ENCODE measurements around the gene CXADR. TPM values are rescaled to one million over a fixed set of nuclear protein-coding genes. Genes with fewer than 3 reads are reported as not detected.
A peak's percentile ranks its signal among the peaks of the same experiment; 100 is the strongest.

CXADR gene
- total and polyA plus RNA-seq, 4 donors = 8.5 to 46.4 (median 26.5) TPM

DNA sequence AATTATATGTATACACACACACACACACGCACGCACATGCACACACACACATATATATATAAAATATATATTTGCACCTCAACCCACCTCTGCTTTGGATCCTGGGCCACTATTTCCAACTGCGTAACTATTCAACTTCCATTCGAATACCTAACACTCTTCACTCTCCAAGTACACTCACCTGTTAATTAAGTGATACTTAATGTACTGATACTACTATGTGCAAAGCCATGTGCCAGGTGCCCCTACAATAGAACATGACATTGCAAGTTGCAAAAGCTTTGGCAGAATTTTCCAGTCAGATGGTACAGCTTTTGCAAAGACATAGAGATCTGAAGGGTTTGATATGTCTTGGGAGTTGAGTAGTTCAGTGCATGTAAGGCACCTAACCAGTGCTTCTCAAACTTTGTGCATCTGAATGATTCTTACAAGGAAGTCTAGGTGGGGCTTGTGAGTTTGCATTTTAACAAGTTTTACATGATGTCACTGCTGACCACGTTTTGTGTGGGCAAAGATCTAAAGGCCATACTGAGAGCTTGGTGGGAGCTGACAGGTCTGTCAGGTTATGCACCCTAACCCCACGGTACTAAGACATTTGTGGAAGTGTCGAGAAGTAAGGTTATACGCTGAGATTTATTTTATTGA, 7.2 kb downstream of the CXADR start:
- Histone ChIP-seq H3K4me1 (ENCODE audit: control insufficient read depth in 4 of 4, insufficient read depth in 4 of 4, low read length in 3 of 4) (peaks cover 2 to 43% (median 21%) of the 10 kb centered on the region in 4 donors), H3K9me3 (ENCODE audit: control insufficient read depth in 4 of 4, low read length in 3 of 4) (no peaks in the 10 kb centered on the region), H3K4me3 (ENCODE audit: low read depth in 1 of 3, low read length in 3 of 3) (no peak overlapping the region), H3K27ac (ENCODE audit: low read depth in 1 of 2, low read length in 2 of 2) (no peak overlapping the region), H3K27me3 (ENCODE audit: control insufficient read depth in 4 of 4, insufficient read depth in 4 of 4, low read length in 3 of 4) (no peaks in the 10 kb centered on the region), H3K36me3 (ENCODE audit: control insufficient read depth in 4 of 4, insufficient read depth in 3 of 4, low read depth in 1 of 4, low read length in 3 of 4) (no peaks in the 10 kb centered on the region), H3K9ac (ENCODE audit: low read depth in 1 of 2, low read length in 2 of 2) (no peak overlapping the region)
- TF ChIP-seq, protein P1, sequence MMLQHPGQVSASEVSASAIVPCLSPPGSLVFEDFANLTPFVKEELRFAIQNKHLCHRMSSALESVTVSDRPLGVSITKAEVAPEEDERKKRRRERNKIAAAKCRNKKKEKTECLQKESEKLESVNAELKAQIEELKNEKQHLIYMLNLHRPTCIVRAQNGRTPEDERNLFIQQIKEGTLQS (IDR thresholded peaks at IDR 0.05) = no peak
- TF ChIP-seq HNF4A (conservative IDR thresholded peaks at IDR 0.05) (no peak), NR2F2 (IDR thresholded peaks at IDR 0.05) (no peak), EGR1 (IDR thresholded peaks at IDR 0.05; ENCODE audit: low read depth in 2 of 2) (no peak), JUND (IDR thresholded peaks at IDR 0.05) (no peak), RAD21 (IDR thresholded peaks at IDR 0.05) (no peak), RXRA (IDR thresholded peaks at IDR 0.05) (no peak), REST (IDR thresholded peaks at IDR 0.05) (no peak), SP1 (IDR thresholded peaks at IDR 0.05) (no peak), YY1 (IDR thresholded peaks at IDR 0.05) (no peak), GABPA (IDR thresholded peaks at IDR 0.05 in 1 of 2, conservative IDR thresholded peaks at IDR 0.05 in 1 of 2) (no peak), MAX (IDR thresholded peaks at IDR 0.05) (no peak), FOXA1 (IDR thresholded peaks at IDR 0.05) (no peak), HNF4G (IDR thresholded peaks at IDR 0.05) (no peak)
- TF ChIP-seq, protein P2, sequence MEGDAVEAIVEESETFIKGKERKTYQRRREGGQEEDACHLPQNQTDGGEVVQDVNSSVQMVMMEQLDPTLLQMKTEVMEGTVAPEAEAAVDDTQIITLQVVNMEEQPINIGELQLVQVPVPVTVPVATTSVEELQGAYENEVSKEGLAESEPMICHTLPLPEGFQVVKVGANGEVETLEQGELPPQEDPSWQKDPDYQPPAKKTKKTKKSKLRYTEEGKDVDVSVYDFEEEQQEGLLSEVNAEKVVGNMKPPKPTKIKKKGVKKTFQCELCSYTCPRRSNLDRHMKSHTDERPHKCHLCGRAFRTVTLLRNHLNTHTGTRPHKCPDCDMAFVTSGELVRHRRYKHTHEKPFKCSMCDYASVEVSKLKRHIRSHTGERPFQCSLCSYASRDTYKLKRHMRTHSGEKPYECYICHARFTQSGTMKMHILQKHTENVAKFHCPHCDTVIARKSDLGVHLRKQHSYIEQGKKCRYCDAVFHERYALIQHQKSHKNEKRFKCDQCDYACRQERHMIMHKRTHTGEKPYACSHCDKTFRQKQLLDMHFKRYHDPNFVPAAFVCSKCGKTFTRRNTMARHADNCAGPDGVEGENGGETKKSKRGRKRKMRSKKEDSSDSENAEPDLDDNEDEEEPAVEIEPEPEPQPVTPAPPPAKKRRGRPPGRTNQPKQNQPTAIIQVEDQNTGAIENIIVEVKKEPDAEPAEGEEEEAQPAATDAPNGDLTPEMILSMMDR (IDR thresholded peaks at IDR 0.05; ENCODE audit: low read depth, low read length, missing input control) = no peak
- no peak for DNase-seq (ENCODE audit: low spot score)
- WGBS = 84% methylated on average over 8 of the region's 8 CpGs

DNA sequence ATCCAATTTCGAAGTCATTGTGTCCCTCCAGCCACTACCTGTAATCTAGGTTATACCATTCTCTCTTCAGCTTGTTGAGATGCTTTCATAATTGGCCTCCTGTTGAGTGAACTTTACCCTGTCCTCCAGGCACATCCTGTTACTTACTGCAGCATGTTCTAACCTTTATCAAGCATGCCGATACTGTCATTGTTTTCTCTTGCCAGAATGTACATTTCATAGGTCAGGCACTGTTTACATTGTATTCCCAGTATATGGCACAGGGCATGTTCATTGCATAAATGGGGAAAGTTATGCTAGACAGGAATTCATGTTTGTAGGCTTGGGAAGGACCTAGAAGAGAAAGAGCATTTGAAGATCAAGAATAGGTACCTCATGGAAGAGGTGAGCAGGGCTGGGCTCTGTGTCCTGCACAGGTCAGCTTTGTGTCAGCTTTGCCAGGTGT, 10.2 kb downstream of the CXADR start:
- H3K27ac ChIP-seq (ENCODE audit: low read depth in 1 of 2, low read length in 2 of 2) = peak overlapping the region; percentile 80 to 87
- TF ChIP-seq SP1 (IDR thresholded peaks at IDR 0.05) (peak; percentile 97), RXRA (IDR thresholded peaks at IDR 0.05) (peak; percentile 86 to 94), REST (IDR thresholded peaks at IDR 0.05) (no peak), JUND (IDR thresholded peaks at IDR 0.05) (peak; percentile 72 to 86), HNF4A (conservative IDR thresholded peaks at IDR 0.05) (peak; percentile 96), HNF4G (IDR thresholded peaks at IDR 0.05) (peak; percentile 93), EGR1 (IDR thresholded peaks at IDR 0.05; ENCODE audit: low read depth in 2 of 2) (no peak), NR2F2 (IDR thresholded peaks at IDR 0.05) (peak; percentile 69), MAX (IDR thresholded peaks at IDR 0.05) (peak; percentile 92), YY1 (IDR thresholded peaks at IDR 0.05) (peak; percentile 68), ZBTB33 (IDR thresholded peaks at IDR 0.05) (peak; percentile 66), RAD21 (IDR thresholded peaks at IDR 0.05) (peak; percentile 37 to 64)

More for the DNA sequence above, 10.2 kb downstream of the CXADR start:
- H3K4me1 ChIP-seq (ENCODE audit: control insufficient read depth in 4 of 4, insufficient read depth in 4 of 4, low read length in 3 of 4) = peaks cover 3 to 47% (median 20%) of the 10 kb centered on the region in 4 donors
- 20% methylated on average over 2 of the region's 2 CpGs for WGBS
- no peaks in the 10 kb centered on the region for H3K27me3 ChIP-seq (ENCODE audit: control insufficient read depth in 4 of 4, insufficient read depth in 4 of 4, low read length in 3 of 4)
- H3K4me3 ChIP-seq (ENCODE audit: low read depth in 1 of 3, low read length in 3 of 3) = no peak overlapping the region
- H3K36me3 ChIP-seq (ENCODE audit: control insufficient read depth in 4 of 4, insufficient read depth in 3 of 4, low read depth in 1 of 4, low read length in 3 of 4) = no peaks in the 10 kb centered on the region
- no peaks in the 10 kb centered on the region for H3K9me3 ChIP-seq (ENCODE audit: control insufficient read depth in 4 of 4, low read length in 3 of 4)
- no peak overlapping the region for H3K9ac ChIP-seq (ENCODE audit: low read depth in 1 of 2, low read length in 2 of 2)
- no peak for DNase-seq (ENCODE audit: low spot score)
